ENCODE results near the gene MAJIN.

Gene MAJIN, protein sequence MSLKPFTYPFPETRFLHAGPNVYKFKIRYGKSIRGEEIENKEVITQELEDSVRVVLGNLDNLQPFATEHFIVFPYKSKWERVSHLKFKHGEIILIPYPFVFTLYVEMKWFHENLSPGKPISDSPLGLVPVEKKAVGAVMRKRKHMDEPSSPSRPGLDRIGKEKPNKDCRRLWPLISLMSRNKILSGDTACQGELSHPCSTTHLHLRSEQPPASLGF

GRCh38 chr11:64971421-64972233, at the start of gene MAJIN:
Gene MAJIN (minus strand): TSS chr11:64972108. CDS start chr11:64959405, 12,703 bp downstream.
- DNase-seq (ENCODE audit: low read depth) = peak; percentile 6

DNA sequence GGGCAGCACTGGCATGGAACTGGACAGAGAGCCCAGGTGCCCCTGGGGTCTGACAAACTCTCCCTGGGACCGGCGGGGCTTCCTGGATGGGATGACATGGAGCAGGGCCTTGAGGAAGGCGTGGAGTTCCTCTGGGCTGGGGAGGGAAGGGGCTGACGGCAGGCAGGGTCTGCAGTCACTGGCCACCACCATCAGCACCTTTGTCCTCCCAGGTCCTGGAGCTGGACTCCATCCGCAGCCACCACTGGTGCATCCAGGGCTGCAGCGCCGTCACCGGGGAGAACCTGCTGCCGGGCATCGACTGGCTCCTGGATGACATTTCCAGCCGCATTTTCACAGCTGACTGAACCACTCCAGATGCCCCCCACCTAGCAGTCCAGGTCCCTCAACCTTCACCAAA, 49.6 kb upstream of the MAJIN start:
- TF ChIP-seq, protein P1, sequence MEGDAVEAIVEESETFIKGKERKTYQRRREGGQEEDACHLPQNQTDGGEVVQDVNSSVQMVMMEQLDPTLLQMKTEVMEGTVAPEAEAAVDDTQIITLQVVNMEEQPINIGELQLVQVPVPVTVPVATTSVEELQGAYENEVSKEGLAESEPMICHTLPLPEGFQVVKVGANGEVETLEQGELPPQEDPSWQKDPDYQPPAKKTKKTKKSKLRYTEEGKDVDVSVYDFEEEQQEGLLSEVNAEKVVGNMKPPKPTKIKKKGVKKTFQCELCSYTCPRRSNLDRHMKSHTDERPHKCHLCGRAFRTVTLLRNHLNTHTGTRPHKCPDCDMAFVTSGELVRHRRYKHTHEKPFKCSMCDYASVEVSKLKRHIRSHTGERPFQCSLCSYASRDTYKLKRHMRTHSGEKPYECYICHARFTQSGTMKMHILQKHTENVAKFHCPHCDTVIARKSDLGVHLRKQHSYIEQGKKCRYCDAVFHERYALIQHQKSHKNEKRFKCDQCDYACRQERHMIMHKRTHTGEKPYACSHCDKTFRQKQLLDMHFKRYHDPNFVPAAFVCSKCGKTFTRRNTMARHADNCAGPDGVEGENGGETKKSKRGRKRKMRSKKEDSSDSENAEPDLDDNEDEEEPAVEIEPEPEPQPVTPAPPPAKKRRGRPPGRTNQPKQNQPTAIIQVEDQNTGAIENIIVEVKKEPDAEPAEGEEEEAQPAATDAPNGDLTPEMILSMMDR (IDR thresholded peaks at IDR 0.05; ENCODE audit: low read depth, low read length, missing control alignments) = no peak
- in situ Hi-C loops (cut with HindIII; ENCODE audit: low sequenced_read_pairs) = no loop called here
- no peak for DNase-seq (ENCODE audit: low read depth)
- no peak overlapping the region for H3K4me3 ChIP-seq (ENCODE audit: low read depth, low read length)

More at GRCh38 chr11:64971421-64972233, at the start of gene MAJIN:
- in situ Hi-C loops (cut with HindIII; ENCODE audit: low sequenced_read_pairs) = no loop called here
- TF ChIP-seq, protein P1 (IDR thresholded peaks at IDR 0.05; ENCODE audit: low read depth, low read length, missing control alignments) = no peak
- peak within 1 kb of the TSS; percentile 24 for H3K4me3 ChIP-seq (ENCODE audit: low read depth, low read length)

DNA sequence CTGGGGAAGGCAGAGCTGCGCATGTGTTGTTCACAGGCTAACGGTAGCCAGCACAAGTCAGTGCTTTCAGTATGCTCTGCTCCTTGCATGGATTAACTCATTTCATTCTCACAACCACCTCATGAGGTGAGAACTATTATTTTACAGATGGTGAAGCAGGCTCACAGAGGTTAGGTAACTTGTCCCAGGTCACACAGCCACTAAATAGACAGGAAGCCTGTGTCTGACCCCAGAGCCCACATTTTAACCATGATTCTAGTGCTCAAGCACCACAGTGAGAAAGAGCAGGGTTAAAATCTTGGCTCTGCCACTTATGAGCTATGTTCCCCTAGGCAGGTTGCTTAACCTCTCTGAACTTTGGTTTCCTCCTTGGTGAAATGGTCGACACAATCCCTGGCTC, 49.1 kb upstream of the MAJIN start:
- TF ChIP-seq, protein P1 (IDR thresholded peaks at IDR 0.05; ENCODE audit: low read depth, low read length, missing control alignments) = no peak
- no peak overlapping the region for H3K4me3 ChIP-seq (ENCODE audit: low read depth, low read length)
- in situ Hi-C loops (cut with HindIII; ENCODE audit: low sequenced_read_pairs) = no loop called here
- DNase-seq (ENCODE audit: low read depth) = no peak

DNA sequence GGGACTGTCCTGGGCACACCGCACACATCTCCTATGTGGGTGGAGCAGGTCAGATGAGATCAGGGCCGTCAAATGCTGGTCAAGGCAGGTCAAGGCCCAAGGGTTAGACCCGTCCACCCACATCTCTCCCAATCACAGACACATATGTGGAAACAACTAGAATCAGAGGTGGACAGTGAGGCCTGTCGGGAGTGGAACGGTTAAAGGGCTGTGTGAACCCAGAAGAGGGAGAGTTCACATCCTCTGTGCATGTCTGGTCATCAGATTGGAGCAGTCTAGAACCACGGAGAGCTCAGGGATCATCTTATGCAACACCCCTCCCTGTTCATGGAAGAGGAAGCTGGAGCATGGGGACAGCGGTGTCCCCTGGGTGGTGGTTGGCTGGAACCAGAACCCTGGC, 47.9 kb upstream of the MAJIN start:
- in situ Hi-C loops (cut with HindIII; ENCODE audit: low sequenced_read_pairs) = no loop called here
- DNase-seq (ENCODE audit: low read depth) = no peak
- TF ChIP-seq, protein P1 (IDR thresholded peaks at IDR 0.05; ENCODE audit: low read depth, low read length, missing control alignments) = no peak
- no peak overlapping the region for H3K4me3 ChIP-seq (ENCODE audit: low read depth, low read length)

DNA sequence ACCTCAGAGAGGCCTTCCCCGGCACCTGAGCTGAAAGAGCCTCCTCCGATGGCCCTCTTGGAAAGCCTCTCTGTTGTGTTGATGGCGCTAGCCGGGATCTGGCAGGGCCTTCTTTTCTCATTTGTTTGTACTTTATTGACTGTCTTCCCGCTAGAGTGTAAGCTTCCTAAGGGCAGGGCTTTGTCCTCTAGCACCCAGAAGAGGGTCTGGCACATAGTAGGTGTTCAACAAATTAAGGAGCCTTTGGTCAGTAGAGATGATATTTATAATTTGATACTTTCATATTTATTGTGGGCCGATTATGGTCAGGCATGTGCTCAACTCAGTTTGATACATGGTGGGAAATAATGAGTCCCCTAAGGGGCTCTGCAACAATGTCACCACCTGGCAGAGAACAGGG, 46.0 kb upstream of the MAJIN start:
- DNase-seq (ENCODE audit: low read depth) = no peak
- in situ Hi-C loops (cut with HindIII; ENCODE audit: low sequenced_read_pairs) = no loop called here
- H3K4me3 ChIP-seq (ENCODE audit: low read depth, low read length) = no peak overlapping the region
- TF ChIP-seq, protein P1 (IDR thresholded peaks at IDR 0.05; ENCODE audit: low read depth, low read length, missing control alignments) = no peak

DNA sequence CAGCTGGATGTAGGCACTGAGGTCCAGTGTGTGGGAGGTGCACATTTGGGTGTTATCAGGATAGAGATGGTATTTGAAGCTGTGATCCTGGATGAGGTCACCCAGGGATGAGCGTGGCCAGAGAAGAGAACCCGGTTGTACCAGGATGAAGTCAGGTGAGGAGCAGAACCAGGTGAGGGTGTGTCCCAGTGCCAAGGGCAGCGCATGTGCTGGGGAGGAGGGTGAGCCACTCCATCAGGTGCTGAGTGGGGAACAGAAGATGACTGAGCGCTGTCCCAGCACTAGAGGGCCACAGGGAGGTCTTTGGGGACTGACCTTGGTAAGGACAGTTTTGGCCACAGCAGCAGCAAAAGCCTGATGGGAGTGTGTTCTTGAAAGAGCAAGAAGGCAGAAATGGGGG, 44.8 kb upstream of the MAJIN start:
- in situ Hi-C loops (cut with HindIII; ENCODE audit: low sequenced_read_pairs) = no loop called here
- no peak overlapping the region for H3K4me3 ChIP-seq (ENCODE audit: low read depth, low read length)
- no peak for DNase-seq (ENCODE audit: low read depth)
- TF ChIP-seq, protein P1 (IDR thresholded peaks at IDR 0.05; ENCODE audit: low read depth, low read length, missing control alignments) = no peak

Data from astrocyte of the cerebellum (primary cell).